Measurements from ENCODE around the gene BMP7. TPM values are rescaled to one million over a fixed set of nuclear protein-coding genes. Genes with fewer than 3 reads are reported as not detected.
"Not testable (repeated sequence)": the region's sequence is repeated elsewhere in the genome, so short reads cannot be mapped to it uniquely, and the experiment has no call there.

The BMP7 gene
- polyA plus RNA-seq, 2 donors = 17.6 to 28.7 TPM

GRCh38 chr20:57193094-57193493 is 73.3 kb downstream of the BMP7 start:
- no peak overlapping the region for H3K4me3 ChIP-seq (ENCODE audit: low read depth in 1 of 2, low read length in 2 of 2)
- no peaks in the 10 kb centered on the region for H3K4me1 ChIP-seq (ENCODE audit: control insufficient read depth in 2 of 2, insufficient read depth in 2 of 2, low read length in 1 of 2)
- 89 to 90% methylated on average over 13 of the region's 13 CpGs for whole genome bisulfite sequencing, 2 donors
- no peaks in the 10 kb centered on the region for H3K9me3 ChIP-seq (ENCODE audit: control insufficient read depth in 2 of 2, insufficient read depth in 1 of 2, low read depth in 1 of 2, low read length in 1 of 2)
- peaks cover 0 to 6% of the 10 kb centered on the region in 2 donors for H3K36me3 ChIP-seq (ENCODE audit: control insufficient read depth in 2 of 2, insufficient read depth in 2 of 2, low read length in 1 of 2)
- H3K27ac ChIP-seq (ENCODE audit: low read depth in 2 of 2, low read length in 1 of 2) = no peak overlapping the region
- no peaks in the 10 kb centered on the region for H3K27me3 ChIP-seq (ENCODE audit: control insufficient read depth in 1 of 2, insufficient read depth in 2 of 2, low read length in 2 of 2)

GRCh38 chr20:57192311-57192710 is 74.1 kb downstream of the BMP7 start:
- Histone ChIP-seq H3K36me3 (ENCODE audit: control insufficient read depth in 2 of 2, insufficient read depth in 2 of 2, low read length in 1 of 2) (peaks cover 0 to 6% of the 10 kb centered on the region in 2 donors), H3K27me3 (ENCODE audit: control insufficient read depth in 1 of 2, insufficient read depth in 2 of 2, low read length in 2 of 2) (no peaks in the 10 kb centered on the region), H3K27ac (ENCODE audit: low read depth in 2 of 2, low read length in 1 of 2) (no peak overlapping the region), H3K4me1 (ENCODE audit: control insufficient read depth in 2 of 2, insufficient read depth in 2 of 2, low read length in 1 of 2) (no peaks in the 10 kb centered on the region), H3K4me3 (ENCODE audit: low read depth in 1 of 2, low read length in 2 of 2) (no peak overlapping the region), H3K9me3 (ENCODE audit: control insufficient read depth in 2 of 2, insufficient read depth in 1 of 2, low read depth in 1 of 2, low read length in 1 of 2) (peaks cover 0 to 3% of the 10 kb centered on the region in 2 donors)
- WGBS, 2 donors = 85 to 86% methylated on average over 6 of the region's 6 CpGs

- not testable (repeated sequence) for H3K4me3 ChIP-seq (ENCODE audit: low read depth in 1 of 2, low read length in 2 of 2); H3K9me3 ChIP-seq (ENCODE audit: control insufficient read depth in 2 of 2, insufficient read depth in 1 of 2, low read depth in 1 of 2, low read length in 1 of 2); H3K27me3 ChIP-seq (ENCODE audit: control insufficient read depth in 1 of 2, insufficient read depth in 2 of 2, low read length in 2 of 2); H3K27ac ChIP-seq (ENCODE audit: low read depth in 2 of 2, low read length in 1 of 2); H3K4me1 ChIP-seq (ENCODE audit: control insufficient read depth in 2 of 2, insufficient read depth in 2 of 2, low read length in 1 of 2); H3K36me3 ChIP-seq (ENCODE audit: control insufficient read depth in 2 of 2, insufficient read depth in 2 of 2, low read length in 1 of 2)
- 87 to 90% methylated on average over 8 of the region's 8 CpGs for WGBS, 2 donors
Observed at GRCh38 chr20:57191265-57191638, 75.2 kb downstream of the BMP7 start.

- no peak overlapping the region for H3K4me3 ChIP-seq (ENCODE audit: low read depth in 1 of 2, low read length in 2 of 2)
- H3K27me3 ChIP-seq (ENCODE audit: control insufficient read depth in 1 of 2, insufficient read depth in 2 of 2, low read length in 2 of 2) = no peaks in the 10 kb centered on the region
- peaks cover 0 to 6% of the 10 kb centered on the region in 2 donors for H3K36me3 ChIP-seq (ENCODE audit: control insufficient read depth in 2 of 2, insufficient read depth in 2 of 2, low read length in 1 of 2)
- no peak overlapping the region for H3K27ac ChIP-seq (ENCODE audit: low read depth in 2 of 2, low read length in 1 of 2)
- no peaks in the 10 kb centered on the region for H3K4me1 ChIP-seq (ENCODE audit: control insufficient read depth in 2 of 2, insufficient read depth in 2 of 2, low read length in 1 of 2)
- H3K9me3 ChIP-seq (ENCODE audit: control insufficient read depth in 2 of 2, insufficient read depth in 1 of 2, low read depth in 1 of 2, low read length in 1 of 2) = peaks cover 0 to 3% of the 10 kb centered on the region in 2 donors
- WGBS, 2 donors = 86 to 92% methylated on average over 17 of the region's 17 CpGs
Observed at GRCh38 chr20:57190536-57191264, 75.7 kb downstream of the BMP7 start.

- Histone ChIP-seq H3K27ac (ENCODE audit: low read depth in 2 of 2, low read length in 1 of 2) (no peak overlapping the region), H3K9me3 (ENCODE audit: control insufficient read depth in 2 of 2, insufficient read depth in 1 of 2, low read depth in 1 of 2, low read length in 1 of 2) (peaks cover 0 to 3% of the 10 kb centered on the region in 2 donors), H3K4me1 (ENCODE audit: control insufficient read depth in 2 of 2, insufficient read depth in 2 of 2, low read length in 1 of 2) (no peaks in the 10 kb centered on the region), H3K4me3 (ENCODE audit: low read depth in 1 of 2, low read length in 2 of 2) (no peak overlapping the region), H3K36me3 (ENCODE audit: control insufficient read depth in 2 of 2, insufficient read depth in 2 of 2, low read length in 1 of 2) (peaks cover 0 to 6% of the 10 kb centered on the region in 2 donors), H3K27me3 (ENCODE audit: control insufficient read depth in 1 of 2, insufficient read depth in 2 of 2, low read length in 2 of 2) (no peaks in the 10 kb centered on the region)
- WGBS, 2 donors = 82 to 86% methylated on average over 5 of the region's 5 CpGs
Observed at GRCh38 chr20:57189713-57190112, 76.7 kb downstream of the BMP7 start.

- H3K4me1 ChIP-seq (ENCODE audit: control insufficient read depth in 2 of 2, insufficient read depth in 2 of 2, low read length in 1 of 2) = no peaks in the 10 kb centered on the region
- 85 to 88% methylated on average over 6 of the region's 6 CpGs for WGBS, 2 donors
- peaks cover 0 to 3% of the 10 kb centered on the region in 2 donors for H3K9me3 ChIP-seq (ENCODE audit: control insufficient read depth in 2 of 2, insufficient read depth in 1 of 2, low read depth in 1 of 2, low read length in 1 of 2)
Observed at GRCh38 chr20:57188576-57189079, 77.8 kb downstream of the BMP7 start.

GRCh38 chr20:57188056-57188455 is 78.4 kb downstream of the BMP7 start:
- peaks cover 0 to 3% of the 10 kb centered on the region in 2 donors for H3K9me3 ChIP-seq (ENCODE audit: control insufficient read depth in 2 of 2, insufficient read depth in 1 of 2, low read depth in 1 of 2, low read length in 1 of 2)
- 84 to 94% methylated on average over 9 of the region's 9 CpGs for WGBS, 2 donors
- no peaks in the 10 kb centered on the region for H3K4me1 ChIP-seq (ENCODE audit: control insufficient read depth in 2 of 2, insufficient read depth in 2 of 2, low read length in 1 of 2)
- H3K27me3 ChIP-seq (ENCODE audit: control insufficient read depth in 1 of 2, insufficient read depth in 2 of 2, low read length in 2 of 2) = no peaks in the 10 kb centered on the region
- H3K36me3 ChIP-seq (ENCODE audit: control insufficient read depth in 2 of 2, insufficient read depth in 2 of 2, low read length in 1 of 2) = peaks cover 0 to 7% of the 10 kb centered on the region in 2 donors
- no peak overlapping the region for H3K4me3 ChIP-seq (ENCODE audit: low read depth in 1 of 2, low read length in 2 of 2)
- no peak overlapping the region for H3K27ac ChIP-seq (ENCODE audit: low read depth in 2 of 2, low read length in 1 of 2)

More at GRCh38 chr20:57188576-57189079, 77.8 kb downstream of the BMP7 start:
- H3K4me3 ChIP-seq (ENCODE audit: low read depth in 1 of 2, low read length in 2 of 2) = no peak overlapping the region
- peaks cover 0 to 7% of the 10 kb centered on the region in 2 donors for H3K36me3 ChIP-seq (ENCODE audit: control insufficient read depth in 2 of 2, insufficient read depth in 2 of 2, low read length in 1 of 2)
- H3K27me3 ChIP-seq (ENCODE audit: control insufficient read depth in 1 of 2, insufficient read depth in 2 of 2, low read length in 2 of 2) = no peaks in the 10 kb centered on the region
- H3K27ac ChIP-seq (ENCODE audit: low read depth in 2 of 2, low read length in 1 of 2) = no peak overlapping the region

- WGBS, 2 donors = 79 to 87% methylated on average over 4 of the region's 4 CpGs
- H3K27ac ChIP-seq (ENCODE audit: low read depth in 2 of 2, low read length in 1 of 2) = no peak overlapping the region
- no peak overlapping the region for H3K4me3 ChIP-seq (ENCODE audit: low read depth in 1 of 2, low read length in 2 of 2)
- H3K4me1 ChIP-seq (ENCODE audit: control insufficient read depth in 2 of 2, insufficient read depth in 2 of 2, low read length in 1 of 2) = no peaks in the 10 kb centered on the region
- H3K9me3 ChIP-seq (ENCODE audit: control insufficient read depth in 2 of 2, insufficient read depth in 1 of 2, low read depth in 1 of 2, low read length in 1 of 2) = peaks cover 0 to 3% of the 10 kb centered on the region in 2 donors
- peaks cover 0 to 5% of the 10 kb centered on the region in 2 donors for H3K36me3 ChIP-seq (ENCODE audit: control insufficient read depth in 2 of 2, insufficient read depth in 2 of 2, low read length in 1 of 2)
- H3K27me3 ChIP-seq (ENCODE audit: control insufficient read depth in 1 of 2, insufficient read depth in 2 of 2, low read length in 2 of 2) = no peaks in the 10 kb centered on the region
Observed at GRCh38 chr20:57187068-57187634, 79.3 kb downstream of the BMP7 start.

- 87% methylated on average over 8 of the region's 8 CpGs for WGBS, 2 donors
- no peaks in the 10 kb centered on the region for H3K4me1 ChIP-seq (ENCODE audit: control insufficient read depth in 2 of 2, insufficient read depth in 2 of 2, low read length in 1 of 2)
- peaks cover 0 to 7% of the 10 kb centered on the region in 2 donors for H3K36me3 ChIP-seq (ENCODE audit: control insufficient read depth in 2 of 2, insufficient read depth in 2 of 2, low read length in 1 of 2)
- peaks cover 0 to 3% of the 10 kb centered on the region in 2 donors for H3K9me3 ChIP-seq (ENCODE audit: control insufficient read depth in 2 of 2, insufficient read depth in 1 of 2, low read depth in 1 of 2, low read length in 1 of 2)
- H3K27ac ChIP-seq (ENCODE audit: low read depth in 2 of 2, low read length in 1 of 2) = no peak overlapping the region
- no peaks in the 10 kb centered on the region for H3K27me3 ChIP-seq (ENCODE audit: control insufficient read depth in 1 of 2, insufficient read depth in 2 of 2, low read length in 2 of 2)
- H3K4me3 ChIP-seq (ENCODE audit: low read depth in 1 of 2, low read length in 2 of 2) = no peak overlapping the region
Observed at GRCh38 chr20:57186192-57186591, 80.2 kb downstream of the BMP7 start.

Data from esophagus (tissue), 2 donors.